Mesothelial cell of epicardium (in vitro differentiated cells): ENCODE data around the gene EML4. TPM values are rescaled to one million over a fixed set of nuclear protein-coding genes. Genes with fewer than 3 reads are reported as not detected.

Experiments used
- DNase-seq, 2 experiments: peaks; one replicate each; pipeline ENCODE4 v3.0.0; 2021; ENCODE audit warnings: low spot score in 2 of 2; ENCODE audit not compliant: unreplicated experiment in 2 of 2
- H3K27ac Mint-ChIP-seq: 2 replicates; pipeline ENCODE4 v1.8.0; 2021; ENCODE audit warnings: mixed read lengths
- H3K27me3 Mint-ChIP-seq: 2 replicates; pipeline ENCODE4 v1.8.0; 2021; ENCODE audit warnings: low read depth, mixed read lengths
- H3K36me3 Mint-ChIP-seq: 2 replicates; pipeline ENCODE4 v1.8.0; 2021; ENCODE audit warnings: mixed read lengths
- H3K4me1 Mint-ChIP-seq: 2 replicates; pipeline ENCODE4 v1.8.0; 2021; ENCODE audit warnings: mixed read lengths
- H3K4me3 Mint-ChIP-seq: 2 replicates; pipeline ENCODE4 v1.8.0; 2021; ENCODE audit warnings: mild to moderate bottlenecking, moderate library complexity, mixed read lengths
- H3K9me3 Mint-ChIP-seq: 2 replicates; pipeline ENCODE4 v1.8.0; 2021; ENCODE audit warnings: mixed read lengths
- CTCF ChIP-seq: fragments of 200-600 bp; sonication (generic); IDR thresholded peaks from one replicate; pipeline ENCODE4 v1.5.0; 2021; ENCODE audit warnings: antibody characterized with exemption; ENCODE audit not compliant: unreplicated experiment
- total RNA-seq: library from RNA; stranded (reverse); gene quantifications from 3 replicates; pipeline ENCODE4 v1.2.1, GENCODE V29; 2021

EML4 gene
- total RNA-seq, 1 donor from 2014 or later, result 95.6 TPM

- Mint-ChIP-seq H3K4me1 (peaks cover 33% of the 10 kb centered on the region), H3K27me3 (no peaks in the 10 kb centered on the region), H3K4me3 (no peak overlapping the region), H3K27ac (no peak overlapping the region), H3K36me3 (no peaks in the 10 kb centered on the region), H3K9me3 (no peaks in the 10 kb centered on the region)
- DNase-seq, result no peak
- TF ChIP-seq CTCF, result no peak
These were observed 195.5 kb downstream of the EML4 start for GRCh38 chr2:42364658-42365057.

- TF ChIP-seq CTCF, result no peak
- Mint-ChIP-seq H3K4me1 (peaks cover 25% of the 10 kb centered on the region), H3K9me3 (no peaks in the 10 kb centered on the region), H3K36me3 (no peaks in the 10 kb centered on the region), H3K27me3 (no peaks in the 10 kb centered on the region), H3K4me3 (no peak overlapping the region), H3K27ac (no peak overlapping the region)
- DNase-seq, result no peak
These were observed 197.3 kb downstream of the EML4 start for GRCh38 chr2:42366411-42366810.

- no peak for TF ChIP-seq CTCF
- Mint-ChIP-seq H3K9me3 (no peaks in the 10 kb centered on the region), H3K4me1 (peaks cover 29% of the 10 kb centered on the region), H3K36me3 (no peaks in the 10 kb centered on the region), H3K27me3 (no peaks in the 10 kb centered on the region), H3K4me3 (no peak overlapping the region), H3K27ac (peak overlapping the region; percentile 77)
- no peak for DNase-seq
These were observed 198.7 kb downstream of the EML4 start for GRCh38 chr2:42367835-42368234.

GRCh38 chr2:42368817-42369531 lies 199.8 kb downstream of the EML4 start:
- H3K4me3 Mint-ChIP-seq, result no peak overlapping the region
- peaks cover 29% of the 10 kb centered on the region for H3K4me1 Mint-ChIP-seq
- DNase-seq, result no peak
- no peaks in the 10 kb centered on the region for H3K27me3 Mint-ChIP-seq
- no peak overlapping the region for H3K27ac Mint-ChIP-seq
- H3K36me3 Mint-ChIP-seq, result no peaks in the 10 kb centered on the region
- no peak for TF ChIP-seq CTCF
- no peaks in the 10 kb centered on the region for H3K9me3 Mint-ChIP-seq

- TF ChIP-seq CTCF, result no peak
- no peaks in the 10 kb centered on the region for H3K9me3 Mint-ChIP-seq
- no peak overlapping the region for H3K27ac Mint-ChIP-seq
- peaks cover 29% of the 10 kb centered on the region for H3K4me1 Mint-ChIP-seq
- DNase-seq, result no peak
- no peak overlapping the region for H3K4me3 Mint-ChIP-seq
- H3K27me3 Mint-ChIP-seq, result no peaks in the 10 kb centered on the region
- no peaks in the 10 kb centered on the region for H3K36me3 Mint-ChIP-seq
These were observed 200.5 kb downstream of the EML4 start for GRCh38 chr2:42369532-42370229.
